GM19372 (cell line): ENCODE results near the gene SLC6A19.
"Not testable (repeated sequence)": the region's sequence is repeated elsewhere in the genome, so short reads cannot be mapped to it uniquely, and the experiment has no call there.

ENCODE experiments used
- ATAC-seq: cut with Tn5 transposase; IDR thresholded peaks from one replicate; pipeline ENCODE4 v1.9.1; 2021; ENCODE audit warnings: mild to moderate bottlenecking, low read depth, moderate library complexity; ENCODE audit not compliant: unreplicated experiment

Gene SLC6A19

GRCh38 chr5:1254196-1254595 lies 52.8 kb downstream of the SLC6A19 start:
- no peak for ATAC-seq

GRCh38 chr5:1255081-1255561 lies 53.7 kb downstream of the SLC6A19 start:
- no peak for ATAC-seq

- ATAC-seq = no peak
Measured at GRCh38 chr5:1256776-1257175, 55.4 kb downstream of the SLC6A19 start.

GRCh38 chr5:1257363-1257762 lies 56.0 kb downstream of the SLC6A19 start:
- ATAC-seq = no peak

GRCh38 chr5:1257841-1258240 lies 56.4 kb downstream of the SLC6A19 start:
- no peak for ATAC-seq

- no peak for ATAC-seq
Measured at GRCh38 chr5:1259806-1260480, 58.5 kb downstream of the SLC6A19 start.

- ATAC-seq = no peak
Measured at GRCh38 chr5:1261643-1262042, 60.2 kb downstream of the SLC6A19 start.

- no peak for ATAC-seq
Measured at GRCh38 chr5:1262381-1262780, 61.0 kb downstream of the SLC6A19 start.

GRCh38 chr5:1264211-1264610 lies 62.8 kb downstream of the SLC6A19 start:
- ATAC-seq = no peak

GRCh38 chr5:1265026-1265425 lies 63.6 kb downstream of the SLC6A19 start:
- no peak for ATAC-seq

- ATAC-seq = no peak
Measured at GRCh38 chr5:1265461-1266455, 64.4 kb downstream of the SLC6A19 start.

GRCh38 chr5:1266791-1267190 lies 65.4 kb downstream of the SLC6A19 start:
- no peak for ATAC-seq

- ATAC-seq = not testable (repeated sequence)
Measured at GRCh38 chr5:1267464-1267863, 66.1 kb downstream of the SLC6A19 start.

GRCh38 chr5:1268056-1268455 lies 66.7 kb downstream of the SLC6A19 start:
- ATAC-seq = no peak

GRCh38 chr5:1268666-1269065 lies 67.3 kb downstream of the SLC6A19 start:
- ATAC-seq = no peak

GRCh38 chr5:1270426-1270825 lies 69.0 kb downstream of the SLC6A19 start:
- ATAC-seq = no peak

GRCh38 chr5:1270933-1271914 lies 69.8 kb downstream of the SLC6A19 start:
- ATAC-seq = no peak

- no peak for ATAC-seq
Measured at GRCh38 chr5:1272201-1272600, 70.8 kb downstream of the SLC6A19 start.

GRCh38 chr5:1273745-1274144 lies 72.3 kb downstream of the SLC6A19 start:
- no peak for ATAC-seq

GRCh38 chr5:1274471-1274870 lies 73.1 kb downstream of the SLC6A19 start:
- ATAC-seq = no peak
